ENCODE results near the gene KIFC3. TPM values are rescaled to one million over a fixed set of nuclear protein-coding genes. Genes with fewer than 3 reads are reported as not detected.

Gene KIFC3
- total RNA-seq, 6 donors from 2014 or later = 82.6 to 340 (median 110) TPM

DNA sequence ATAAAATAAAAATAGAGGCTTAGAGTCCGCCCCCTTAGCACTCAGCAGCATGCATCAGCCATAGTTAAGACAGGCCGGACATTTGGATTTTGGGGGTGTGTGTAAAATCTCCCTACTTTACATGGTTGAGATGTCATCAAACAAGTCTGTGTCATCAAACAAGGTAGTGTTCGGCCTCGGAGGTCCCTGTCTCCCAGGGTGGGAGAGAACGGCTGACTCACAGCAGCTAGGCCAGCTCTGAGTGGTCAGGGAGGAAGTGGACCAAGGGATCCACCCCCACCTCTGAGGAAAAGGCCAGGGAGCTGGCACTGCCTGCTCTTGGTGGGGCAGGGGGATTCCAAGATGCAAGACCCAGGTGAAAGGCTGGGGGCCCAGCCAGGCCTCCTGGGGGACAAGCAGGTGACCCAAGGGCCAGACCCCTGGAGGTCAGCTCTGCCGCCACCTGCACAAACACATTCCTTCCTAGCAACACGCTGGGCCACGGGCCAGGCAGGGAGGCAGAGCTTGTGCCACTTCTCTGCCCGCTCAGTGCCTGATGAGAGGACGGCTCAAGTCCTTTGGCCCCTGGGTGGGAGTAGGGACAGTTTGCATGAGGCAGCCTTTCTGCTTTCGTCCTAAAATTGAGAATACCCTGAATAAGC is 28.5 kb downstream of the KIFC3 start:
- Histone ChIP-seq H3K27me3 (no peaks in the 10 kb centered on the region), H3K4me3 (no peak overlapping the region), H3K27ac (peak overlapping the region in 2 of 4 donors; percentile 7), H3K4me1 (peaks cover 0 to 7% (median 0%) of the 10 kb centered on the region in 4 donors), H3K36me3 (peaks cover 16 to 59% (median 42%) of the 10 kb centered on the region in 4 donors), H3K9me3 (no peaks in the 10 kb centered on the region)
- TF ChIP-seq, protein P1, sequence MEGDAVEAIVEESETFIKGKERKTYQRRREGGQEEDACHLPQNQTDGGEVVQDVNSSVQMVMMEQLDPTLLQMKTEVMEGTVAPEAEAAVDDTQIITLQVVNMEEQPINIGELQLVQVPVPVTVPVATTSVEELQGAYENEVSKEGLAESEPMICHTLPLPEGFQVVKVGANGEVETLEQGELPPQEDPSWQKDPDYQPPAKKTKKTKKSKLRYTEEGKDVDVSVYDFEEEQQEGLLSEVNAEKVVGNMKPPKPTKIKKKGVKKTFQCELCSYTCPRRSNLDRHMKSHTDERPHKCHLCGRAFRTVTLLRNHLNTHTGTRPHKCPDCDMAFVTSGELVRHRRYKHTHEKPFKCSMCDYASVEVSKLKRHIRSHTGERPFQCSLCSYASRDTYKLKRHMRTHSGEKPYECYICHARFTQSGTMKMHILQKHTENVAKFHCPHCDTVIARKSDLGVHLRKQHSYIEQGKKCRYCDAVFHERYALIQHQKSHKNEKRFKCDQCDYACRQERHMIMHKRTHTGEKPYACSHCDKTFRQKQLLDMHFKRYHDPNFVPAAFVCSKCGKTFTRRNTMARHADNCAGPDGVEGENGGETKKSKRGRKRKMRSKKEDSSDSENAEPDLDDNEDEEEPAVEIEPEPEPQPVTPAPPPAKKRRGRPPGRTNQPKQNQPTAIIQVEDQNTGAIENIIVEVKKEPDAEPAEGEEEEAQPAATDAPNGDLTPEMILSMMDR (IDR thresholded peaks at IDR 0.05) = no peak
- TF ChIP-seq POLR2A (IDR thresholded peaks at IDR 0.05) (no peak), POLR2AphosphoS5 (IDR thresholded peaks at IDR 0.05) (no peak), EP300 (IDR thresholded peaks at IDR 0.05) (no peak)
- ATAC-seq (ENCODE audit: low FRiP score in 2 of 2) (no peak), DNase-seq (peak; percentile 52 to 74)
- WGBS, 2 donors = 77 to 78% methylated on average over 7 to 11 of the region's 11 CpGs

DNA sequence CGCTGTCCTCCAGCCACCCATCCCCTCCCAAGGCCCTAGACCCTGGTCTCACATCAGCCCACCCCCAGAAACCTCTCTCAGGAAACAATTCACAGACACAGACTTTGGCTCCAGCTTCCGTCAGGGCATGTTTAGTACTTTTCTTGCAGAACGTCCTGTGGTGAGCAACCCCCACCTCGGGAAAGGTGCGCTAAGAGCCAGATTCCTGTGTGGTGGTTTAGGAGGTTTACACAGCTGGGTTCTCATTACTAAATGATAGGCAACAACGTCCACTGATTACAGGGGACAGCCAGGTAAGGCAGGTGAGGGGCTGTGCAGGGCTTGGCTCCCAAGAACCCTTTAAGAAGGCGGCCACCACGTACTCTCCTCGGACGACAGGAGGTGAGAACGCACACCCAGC is 29.3 kb downstream of the KIFC3 start:
- H3K9me3 ChIP-seq = no peaks in the 10 kb centered on the region
- H3K4me3 ChIP-seq = no peak overlapping the region
- H3K27ac ChIP-seq = no peak overlapping the region
- H3K27me3 ChIP-seq = no peaks in the 10 kb centered on the region
- TF ChIP-seq, protein P1 (IDR thresholded peaks at IDR 0.05) = no peak
- TF ChIP-seq POLR2A (IDR thresholded peaks at IDR 0.05) = no peak
- DNase-seq (no peak), ATAC-seq (ENCODE audit: low FRiP score in 2 of 2) (no peak)
- peaks cover 16 to 64% (median 46%) of the 10 kb centered on the region in 4 donors for H3K36me3 ChIP-seq
- WGBS, 2 donors = 82 to 86% methylated on average over 10 to 11 of the region's 11 CpGs
- H3K4me1 ChIP-seq = peaks cover 0 to 7% (median 0%) of the 10 kb centered on the region in 4 donors

DNA sequence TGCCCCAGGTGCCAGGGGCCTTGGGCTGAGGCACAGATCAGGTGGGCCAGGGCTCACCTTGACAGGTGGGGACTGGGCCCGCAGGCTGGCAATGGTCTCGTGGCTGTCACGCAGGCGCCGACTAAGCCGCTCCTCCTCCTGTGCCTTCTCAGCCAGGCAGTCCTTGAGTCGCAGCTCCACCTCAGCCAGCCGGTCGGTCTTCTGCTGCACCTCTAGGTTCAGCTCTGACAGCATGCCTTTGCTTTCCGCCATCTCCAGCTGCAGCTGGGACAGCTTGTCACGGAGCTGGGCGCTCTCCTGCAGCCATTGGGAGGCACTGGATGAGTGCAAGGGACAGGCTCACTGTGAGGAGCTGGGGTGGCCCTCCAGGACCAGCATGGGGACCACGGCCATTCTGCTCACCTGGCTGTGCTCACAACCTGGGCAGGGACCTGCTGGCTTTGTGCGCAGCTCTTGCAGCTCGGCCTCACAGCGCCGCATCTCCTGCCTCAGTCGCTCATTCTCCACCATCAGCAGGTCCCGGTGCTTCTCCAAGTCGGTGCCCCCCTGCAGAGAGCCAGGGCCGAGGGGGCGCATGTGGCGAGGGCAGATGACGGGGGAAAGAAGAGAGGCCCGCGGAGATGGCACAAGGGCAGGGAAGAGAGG is 31.0 kb downstream of the KIFC3 start:
- TF ChIP-seq EP300 (IDR thresholded peaks at IDR 0.05) = no peak
- TF ChIP-seq POLR2AphosphoS5 (IDR thresholded peaks at IDR 0.05) = no peak
- no peak for TF ChIP-seq POLR2A (IDR thresholded peaks at IDR 0.05)
- TF ChIP-seq, protein P1 (IDR thresholded peaks at IDR 0.05) = no peak
- no peak overlapping the region for H3K4me3 ChIP-seq
- DNase-seq (peak in 1 of 2 donors; percentile 74), ATAC-seq (ENCODE audit: low FRiP score in 2 of 2) (no peak)
- H3K9me3 ChIP-seq = no peaks in the 10 kb centered on the region
- peaks cover 0 to 7% (median 0%) of the 10 kb centered on the region in 4 donors for H3K4me1 ChIP-seq
- H3K27ac ChIP-seq = no peak overlapping the region
- H3K27me3 ChIP-seq = no peaks in the 10 kb centered on the region
- 91 to 95% methylated on average over 15 to 26 of the region's 26 CpGs for WGBS, 2 donors
- H3K36me3 ChIP-seq = peaks cover 13 to 76% (median 59%) of the 10 kb centered on the region in 4 donors

DNA sequence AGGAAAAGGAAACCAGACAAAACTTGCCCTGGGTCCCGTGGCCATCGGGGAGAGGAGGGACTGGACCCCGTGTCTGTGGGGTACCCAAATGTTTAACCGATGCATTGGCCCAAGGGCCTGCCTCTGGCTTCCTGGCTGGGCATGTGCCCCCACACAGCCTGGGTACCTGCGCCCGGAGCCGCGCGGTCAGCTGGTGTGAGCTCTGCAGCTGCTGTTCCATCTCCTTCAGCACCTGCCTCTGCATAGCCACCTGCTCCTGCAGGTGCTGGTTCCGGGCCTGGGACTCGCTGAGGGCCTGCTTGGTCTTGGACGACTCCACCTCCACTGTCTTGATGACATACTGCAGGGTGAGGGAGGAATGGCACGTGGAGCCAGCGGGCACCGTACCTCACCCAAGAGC is 31.9 kb downstream of the KIFC3 start:
- H3K27ac ChIP-seq = no peak overlapping the region
- H3K4me3 ChIP-seq = no peak overlapping the region
- TF ChIP-seq POLR2A (IDR thresholded peaks at IDR 0.05) (no peak), EP300 (IDR thresholded peaks at IDR 0.05) (no peak), POLR2AphosphoS5 (IDR thresholded peaks at IDR 0.05) (no peak)
- TF ChIP-seq, protein P1 (IDR thresholded peaks at IDR 0.05) = no peak
- peaks cover 9 to 76% (median 52%) of the 10 kb centered on the region in 4 donors for H3K36me3 ChIP-seq
- no peaks in the 10 kb centered on the region for H3K27me3 ChIP-seq
- WGBS, 2 donors = 91% methylated on average over 15 of the region's 15 CpGs; no CpG with 5 or more reads in 1 of the 2 donors
- H3K4me1 ChIP-seq = peaks cover 0 to 7% (median 0%) of the 10 kb centered on the region in 4 donors
- DNase-seq = peak in 1 of 2 donors; percentile 72
- no peaks in the 10 kb centered on the region for H3K9me3 ChIP-seq
- no peak for ATAC-seq (ENCODE audit: low FRiP score in 2 of 2)
